ENCODE data around the gene NEK5. TPM values are rescaled to one million over a fixed set of nuclear protein-coding genes. Genes with fewer than 3 reads are reported as not detected.

The NEK5 gene
- polyA plus RNA-seq, 1 donor (not counting 4 experiments of a cell fraction or from before 2014, with no cell fraction given) = 0.21 TPM

DNA sequence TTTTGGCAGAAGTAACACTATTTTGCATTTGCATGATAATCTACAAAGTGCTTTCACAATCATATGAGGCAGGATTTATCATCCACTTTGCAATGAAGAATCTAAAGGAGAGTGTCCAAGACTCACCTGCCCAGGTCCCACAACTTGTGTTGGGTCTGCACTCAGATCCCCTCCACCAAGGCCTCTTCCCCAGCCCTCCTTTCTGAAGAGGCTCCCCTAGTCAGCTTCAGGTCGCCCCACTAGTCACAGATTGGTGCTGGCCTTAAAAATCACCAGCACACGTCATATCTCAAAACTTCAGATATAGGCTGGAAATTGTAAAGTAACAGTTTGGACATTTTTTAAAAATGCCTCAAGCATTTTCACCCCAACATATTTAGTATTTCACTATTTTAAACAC is 135.2 kb downstream of the NEK5 start:
- dilution Hi-C loops (cut with MboI; ENCODE audit: extremely low pct_ligation_motif_present, low sequenced_read_pairs) = no loop called here

GRCh38 chr13:51988988-51989618 is 139.8 kb downstream of the NEK5 start:
- no peaks in the 10 kb centered on the region for H3K36me3 ChIP-seq (ENCODE audit: control insufficient read depth in 2 of 2, extremely low read depth in 1 of 2, insufficient read depth in 2 of 2, low read length in 2 of 2)
- DNase-seq (ENCODE audit: low read depth, low spot score) = no peak
- no peaks in the 10 kb centered on the region for H3K4me1 ChIP-seq (ENCODE audit: control insufficient read depth, extremely low read depth, insufficient read depth, low read length)
- no peak overlapping the region for H2AFZ ChIP-seq (ENCODE audit: control insufficient read depth, low read length)
- dilution Hi-C loops (cut with MboI; ENCODE audit: extremely low pct_ligation_motif_present, low sequenced_read_pairs) = no loop called here
- H3K4me2 ChIP-seq (ENCODE audit: control insufficient read depth, extremely low read depth, insufficient read depth, low read depth, low read length) = no peak overlapping the region
- H3K79me2 ChIP-seq (ENCODE audit: control insufficient read depth, insufficient read depth, low read length) = no peaks in the 10 kb centered on the region
- no peak overlapping the region for H3K27ac ChIP-seq (ENCODE audit: control insufficient read depth, insufficient read depth, low read length)
- H3K27me3 ChIP-seq (ENCODE audit: control insufficient read depth, extremely low read depth, insufficient read depth, low read length) = no peaks in the 10 kb centered on the region
- H3K9me1 ChIP-seq (ENCODE audit: control insufficient read depth, extremely low read depth, insufficient read depth, low read length) = no peaks in the 10 kb centered on the region
- H3K9me3 ChIP-seq (ENCODE audit: control insufficient read depth, low read depth, low read length) = no peaks in the 10 kb centered on the region
- no peak overlapping the region for H3K9ac ChIP-seq (ENCODE audit: control insufficient read depth, extremely low read depth, insufficient read depth, low read length)
- no peak overlapping the region for H3K4me3 ChIP-seq (ENCODE audit: control insufficient read depth in 2 of 3, extremely low read depth in 1 of 3, insufficient read depth in 2 of 3, low read depth in 1 of 3, low read length in 3 of 3)
- no peaks in the 10 kb centered on the region for H4K20me1 ChIP-seq (ENCODE audit: control insufficient read depth, extremely low read depth, insufficient read depth, low read length)
- no peak for FAIRE-seq
- TF ChIP-seq CTCF (optimal IDR thresholded peaks at IDR 0.05 in 1 of 3, IDR thresholded peaks at IDR 0.05 in 1 of 3, conservative IDR thresholded peaks at IDR 0.05 in 1 of 3; ENCODE audit: extremely low read depth in 1 of 3, insufficient read depth in 2 of 3, low read length in 3 of 3) (no peak), EZH2 (IDR thresholded peaks at IDR 0.05; ENCODE audit: low read length) (no peak)

More for the DNA sequence above, 135.2 kb downstream of the NEK5 start:
- no peak overlapping the region for H3K27ac ChIP-seq (ENCODE audit: control insufficient read depth, insufficient read depth, low read length)
- no peak for DNase-seq (ENCODE audit: low read depth, low spot score)
- no peak overlapping the region for H3K9ac ChIP-seq (ENCODE audit: control insufficient read depth, extremely low read depth, insufficient read depth, low read length)
- no peaks in the 10 kb centered on the region for H3K9me1 ChIP-seq (ENCODE audit: control insufficient read depth, extremely low read depth, insufficient read depth, low read length)
- H3K36me3 ChIP-seq (ENCODE audit: control insufficient read depth in 2 of 2, extremely low read depth in 1 of 2, insufficient read depth in 2 of 2, low read length in 2 of 2) = no peaks in the 10 kb centered on the region
- no peaks in the 10 kb centered on the region for H3K9me3 ChIP-seq (ENCODE audit: control insufficient read depth, low read depth, low read length)
- H4K20me1 ChIP-seq (ENCODE audit: control insufficient read depth, extremely low read depth, insufficient read depth, low read length) = no peaks in the 10 kb centered on the region
- H3K4me1 ChIP-seq (ENCODE audit: control insufficient read depth, extremely low read depth, insufficient read depth, low read length) = peaks cover 6% of the 10 kb centered on the region
- H2AFZ ChIP-seq (ENCODE audit: control insufficient read depth, low read length) = no peak overlapping the region
- peaks cover 5% of the 10 kb centered on the region for H3K27me3 ChIP-seq (ENCODE audit: control insufficient read depth, extremely low read depth, insufficient read depth, low read length)
- no peak overlapping the region for H3K4me3 ChIP-seq (ENCODE audit: control insufficient read depth in 2 of 3, extremely low read depth in 1 of 3, insufficient read depth in 2 of 3, low read depth in 1 of 3, low read length in 3 of 3)
- no peaks in the 10 kb centered on the region for H3K79me2 ChIP-seq (ENCODE audit: control insufficient read depth, insufficient read depth, low read length)
- TF ChIP-seq CTCF (optimal IDR thresholded peaks at IDR 0.05 in 1 of 3, IDR thresholded peaks at IDR 0.05 in 1 of 3, conservative IDR thresholded peaks at IDR 0.05 in 1 of 3; ENCODE audit: extremely low read depth in 1 of 3, insufficient read depth in 2 of 3, low read length in 3 of 3) = no peak
- no peak for FAIRE-seq
- no peak overlapping the region for H3K4me2 ChIP-seq (ENCODE audit: control insufficient read depth, extremely low read depth, insufficient read depth, low read depth, low read length)

Other genes with a start within 250 kb of the NEK5 start
- 5.2 to 7.4 TPM (median 7.2 TPM) in 3 replicates for gene ATP7B, start 117.6 kb downstream of the NEK5 start, polyA plus RNA-seq
- gene ALG11, start 116.7 kb downstream of the NEK5 start, polyA plus RNA-seq = 9.8 to 17.4 TPM (median 14.2 TPM) in 3 replicates
- gene UTP14C, start 104.4 kb downstream of the NEK5 start, polyA plus RNA-seq = 9.5 to 10.8 TPM (median 9.7 TPM) in 3 replicates
- gene NEK3, start 30.5 kb upstream of the NEK5 start, polyA plus RNA-seq = 5.1 to 11.1 TPM (median 6.7 TPM) in 3 replicates